ENCODE results near the gene IFT52.

Gene IFT52

GRCh38 chr20:43590392-43591303 lies at the start of gene IFT52:
TSS of gene IFT52 (plus strand) at chr20:43590937. CDS start at chr20:43594699, 3,762 bp downstream.
- DNase-seq (ENCODE audit: low read depth) = peak; percentile 79

- DNase-seq (ENCODE audit: low read depth) = no peak
These were observed 49.5 kb upstream of the IFT52 start for GRCh38 chr20:43541214-43541613.

GRCh38 chr20:43542161-43542560 lies 48.6 kb upstream of the IFT52 start:
- no peak for DNase-seq (ENCODE audit: low read depth)

- no peak for DNase-seq (ENCODE audit: low read depth)
These were observed 48.1 kb upstream of the IFT52 start for GRCh38 chr20:43542674-43543073.

- DNase-seq (ENCODE audit: low read depth) = no peak
These were observed 47.6 kb upstream of the IFT52 start for GRCh38 chr20:43543138-43543537.

DNA sequence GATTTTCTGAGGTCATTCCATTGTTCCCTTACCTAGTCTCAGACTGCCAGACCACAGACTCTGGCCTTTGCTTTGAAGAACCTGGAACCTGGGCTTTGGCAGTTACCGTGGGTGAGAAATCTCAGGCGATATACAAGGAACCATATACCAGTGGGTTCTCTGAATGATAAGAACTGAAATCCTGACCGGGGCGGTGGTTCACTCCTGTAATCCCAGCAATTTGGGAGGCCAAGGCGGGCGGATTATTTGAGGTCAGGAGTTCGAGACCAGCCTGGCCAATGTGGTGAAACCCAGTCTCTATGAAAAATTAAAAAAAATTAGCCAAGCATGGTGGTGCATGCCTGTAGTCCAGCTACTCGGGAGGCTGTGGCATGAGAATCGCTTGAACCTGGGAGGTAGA lies 46.2 kb upstream of the IFT52 start:
- no peak for DNase-seq (ENCODE audit: low read depth)

DNA sequence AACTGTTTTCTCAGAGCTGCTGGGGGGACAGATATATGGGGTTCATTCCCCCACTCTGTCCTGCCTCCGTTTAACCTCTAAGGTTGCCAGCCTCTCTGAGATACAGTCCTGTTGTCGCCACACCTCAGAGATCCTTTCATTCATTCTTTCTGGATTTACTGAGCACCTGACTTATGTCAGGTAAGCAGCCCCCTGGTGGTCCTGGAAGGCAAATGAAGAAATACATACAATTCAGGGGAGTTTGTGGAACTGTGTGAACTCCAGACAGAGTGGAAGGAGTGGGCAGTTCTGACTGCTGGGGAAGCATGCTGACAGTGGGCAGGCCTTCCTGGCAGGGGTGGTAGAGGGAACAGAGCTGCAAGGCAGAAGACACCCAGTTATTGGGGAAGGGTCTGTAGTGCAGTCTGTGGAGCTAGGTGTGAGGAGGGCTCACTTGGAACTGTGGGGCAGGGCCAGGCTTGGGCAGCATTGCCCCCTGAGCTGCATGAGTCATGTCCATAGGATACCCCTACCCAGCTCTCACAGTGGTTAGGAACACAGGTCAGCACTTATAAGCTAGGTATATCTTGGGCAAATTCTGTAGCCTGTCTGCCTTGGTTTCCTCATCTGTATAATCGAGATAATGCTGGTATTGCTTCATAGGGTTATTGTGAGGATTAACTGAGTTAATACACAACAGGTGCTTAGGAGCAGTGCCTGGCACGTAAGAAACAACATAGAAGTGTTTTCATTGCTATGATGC lies 44.7 kb upstream of the IFT52 start:
- DNase-seq (ENCODE audit: low read depth) = no peak

GRCh38 chr20:43548273-43548880 lies 42.4 kb upstream of the IFT52 start:
- no peak for DNase-seq (ENCODE audit: low read depth)

DNA sequence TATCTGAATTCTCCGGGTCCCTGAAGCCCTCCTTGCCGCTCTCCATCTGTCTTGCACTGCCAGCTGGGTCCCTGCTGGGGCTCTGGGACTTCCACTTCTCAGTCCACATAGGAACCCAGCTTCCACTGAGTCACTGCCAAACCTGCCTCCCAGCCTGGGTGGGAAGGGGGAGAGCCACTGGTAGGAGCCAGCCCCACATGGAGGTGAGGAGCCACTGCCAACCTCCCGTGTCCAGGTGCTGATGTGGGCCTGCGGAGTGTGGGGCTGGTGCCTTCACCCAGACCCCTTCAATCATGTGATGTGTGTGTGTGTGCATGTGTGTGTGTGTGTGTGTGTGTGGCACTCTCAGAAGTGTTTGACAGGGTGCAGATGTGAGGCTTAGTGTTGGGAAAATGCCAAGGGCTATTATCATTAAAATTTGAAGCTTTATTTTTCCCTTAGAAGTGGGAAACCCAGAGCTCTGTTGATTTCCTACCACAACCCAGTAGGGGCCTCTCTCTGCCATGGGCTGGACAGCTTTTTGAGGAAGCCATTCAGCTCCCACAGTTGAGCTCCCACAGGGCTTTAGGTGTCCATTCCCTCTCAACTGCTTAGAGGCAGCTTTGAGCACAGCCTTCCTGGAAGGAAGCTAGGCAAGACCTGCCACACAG lies 41.2 kb upstream of the IFT52 start:
- DNase-seq (ENCODE audit: low read depth) = no peak

GRCh38 chr20:43550456-43550855 lies 40.3 kb upstream of the IFT52 start:
- DNase-seq (ENCODE audit: low read depth) = no peak

DNA sequence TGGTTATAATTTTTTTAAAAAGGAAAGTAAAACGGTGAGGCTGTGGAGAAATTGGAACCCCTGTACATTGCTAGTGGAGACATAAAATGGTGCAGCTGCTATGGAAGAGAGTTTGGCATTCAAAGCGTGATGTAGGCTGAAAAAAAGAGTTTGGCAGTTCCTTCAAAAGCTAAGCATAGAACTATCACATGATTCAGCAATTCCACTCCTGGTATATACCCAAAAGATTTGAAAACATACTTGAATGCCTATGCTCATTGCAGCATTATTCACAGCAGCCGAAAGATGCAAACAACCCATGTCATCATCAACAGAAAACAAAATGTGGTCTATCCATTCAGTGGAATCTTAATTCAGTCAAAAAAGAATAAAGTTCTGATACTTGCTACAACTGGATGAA lies 36.4 kb upstream of the IFT52 start:
- no peak for DNase-seq (ENCODE audit: low read depth)

- DNase-seq (ENCODE audit: low read depth) = no peak
These were observed 32.2 kb upstream of the IFT52 start, which contains the start of gene SGK2 for GRCh38 chr20:43558412-43559146. TSS of gene SGK2 (plus strand) at chr20:43559027. CDS start at chr20:43566496, 7,469 bp downstream.

DNA sequence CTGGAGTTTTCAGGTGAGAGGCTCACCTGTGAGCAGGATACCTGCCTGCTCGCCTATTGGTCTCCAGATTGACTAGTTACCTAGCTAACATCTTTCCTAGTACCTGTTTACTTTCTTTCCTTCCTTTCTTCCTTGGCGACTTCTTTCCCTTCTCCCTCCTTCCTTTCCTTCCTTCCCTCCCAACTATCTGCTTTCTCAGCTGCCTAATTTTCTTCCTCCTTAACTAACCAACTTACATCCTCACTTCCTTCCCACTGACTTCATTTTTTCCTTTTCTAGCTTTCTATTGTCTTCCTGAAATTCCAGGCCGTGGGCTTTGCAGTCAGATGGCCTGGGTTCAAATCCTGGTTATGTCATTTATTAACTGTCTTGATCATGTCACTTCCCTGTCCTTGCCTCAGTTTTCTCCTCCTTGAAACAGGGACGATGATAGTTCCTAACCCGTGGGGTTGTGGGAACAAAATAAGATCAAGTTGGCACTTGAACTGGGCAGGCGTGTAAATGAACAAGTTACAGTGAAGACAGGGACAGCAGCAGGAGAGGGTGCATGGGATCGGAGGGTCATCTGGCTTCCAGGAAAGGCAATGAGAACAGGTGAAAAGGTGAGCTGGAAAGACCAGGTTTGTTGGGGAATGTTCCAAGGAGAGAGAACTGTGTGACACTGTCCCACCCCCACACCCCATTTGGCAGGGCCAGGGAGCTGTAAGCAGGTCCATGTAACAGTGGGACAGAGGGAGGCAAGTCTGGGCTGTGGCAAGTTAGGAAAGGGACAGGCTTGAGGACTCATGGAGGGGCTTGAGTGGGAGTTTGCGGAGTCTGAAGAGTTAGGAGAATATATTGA lies 31.4 kb upstream of the IFT52 start:
- DNase-seq (ENCODE audit: low read depth) = no peak

DNA sequence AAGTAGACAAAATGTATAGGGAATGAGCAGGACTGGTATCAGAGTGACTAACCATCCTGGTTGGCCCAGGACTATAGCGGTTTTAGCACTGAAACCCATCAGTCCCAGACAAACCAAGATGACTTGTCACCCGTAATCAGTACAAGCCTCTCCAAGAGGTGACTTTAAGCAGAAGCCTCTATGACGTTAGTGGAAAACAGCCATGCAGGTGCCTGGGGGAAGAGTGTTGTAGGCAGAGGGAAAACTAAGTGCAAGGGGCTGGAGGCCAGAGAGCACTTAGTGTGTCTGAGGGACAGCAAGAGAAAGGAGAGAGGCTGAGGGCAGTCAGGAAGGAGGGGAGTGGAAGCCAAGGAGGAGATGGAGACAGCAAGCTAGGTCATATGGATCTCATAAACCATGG lies 29.8 kb upstream of the IFT52 start:
- DNase-seq (ENCODE audit: low read depth) = no peak

DNA sequence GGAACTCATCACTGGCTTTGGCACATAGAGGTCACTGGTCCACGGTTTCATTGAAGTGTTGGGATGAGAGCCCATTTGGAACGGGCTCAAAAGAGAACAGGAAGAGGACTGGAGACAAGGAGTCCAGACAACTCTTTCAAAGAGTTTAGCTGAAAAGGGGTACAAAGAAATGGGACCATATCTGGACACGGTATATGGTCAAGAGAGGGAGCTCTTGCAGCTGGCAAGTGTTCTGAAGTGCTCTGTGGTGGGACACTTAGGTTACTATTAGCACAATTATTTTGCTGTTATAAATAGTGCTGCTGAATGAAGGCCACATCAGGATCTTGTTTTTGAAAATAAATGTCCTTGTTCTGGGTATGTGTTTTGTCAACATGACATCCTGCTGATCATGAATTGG lies 27.3 kb upstream of the IFT52 start:
- no peak for DNase-seq (ENCODE audit: low read depth)

- DNase-seq (ENCODE audit: low read depth) = no peak
These were observed 26.7 kb upstream of the IFT52 start for GRCh38 chr20:43563991-43564390.

GRCh38 chr20:43564455-43564854 lies 26.3 kb upstream of the IFT52 start:
- no peak for DNase-seq (ENCODE audit: low read depth)

GRCh38 chr20:43564993-43565757 lies 25.6 kb upstream of the IFT52 start:
- no peak for DNase-seq (ENCODE audit: low read depth)

DNA sequence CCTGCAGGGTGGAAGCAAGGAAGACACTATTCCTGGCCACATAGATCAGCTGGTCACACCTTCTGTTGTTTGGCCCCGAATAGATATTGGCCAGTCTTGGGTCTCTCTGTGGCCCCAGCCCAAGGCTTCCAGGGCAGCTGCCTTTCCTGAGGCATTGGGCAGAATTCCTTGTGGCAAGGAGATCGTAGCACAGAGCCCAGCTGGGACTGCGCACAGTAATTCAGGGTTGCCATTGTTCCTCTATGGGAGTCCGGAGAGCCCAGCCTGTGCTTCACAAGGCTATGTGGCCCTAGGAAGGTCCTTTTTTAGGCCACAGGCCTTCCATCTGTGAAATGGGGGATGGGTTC lies 25.0 kb upstream of the IFT52 start:
- no peak for DNase-seq (ENCODE audit: low read depth)

DNA sequence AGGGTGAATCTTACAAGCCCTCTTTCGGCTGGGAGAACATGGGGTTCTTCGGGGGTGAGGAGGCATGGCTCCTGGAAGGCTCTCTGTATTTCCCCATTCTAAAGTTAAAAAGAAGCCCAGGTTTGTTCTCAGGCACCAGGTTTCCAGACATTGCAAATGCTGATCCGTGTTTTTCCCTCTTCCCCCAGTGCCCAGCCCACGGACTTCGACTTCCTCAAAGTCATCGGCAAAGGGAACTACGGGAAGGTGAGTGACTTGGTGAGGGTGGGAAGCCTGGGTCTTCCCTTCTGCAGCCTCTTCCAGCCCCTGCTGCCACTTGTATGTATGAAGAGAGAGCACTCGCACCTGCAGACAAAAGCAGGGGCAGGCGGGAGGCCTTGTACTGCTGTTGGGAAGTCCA lies 23.3 kb upstream of the IFT52 start:
- DNase-seq (ENCODE audit: low read depth) = no peak

Data from activated T-helper 1 cell treated with Interleukin-2 at 50 U/mL for 16 hours (primary cell).